ENCODE measurements around the gene A4GALT.

DNA sequence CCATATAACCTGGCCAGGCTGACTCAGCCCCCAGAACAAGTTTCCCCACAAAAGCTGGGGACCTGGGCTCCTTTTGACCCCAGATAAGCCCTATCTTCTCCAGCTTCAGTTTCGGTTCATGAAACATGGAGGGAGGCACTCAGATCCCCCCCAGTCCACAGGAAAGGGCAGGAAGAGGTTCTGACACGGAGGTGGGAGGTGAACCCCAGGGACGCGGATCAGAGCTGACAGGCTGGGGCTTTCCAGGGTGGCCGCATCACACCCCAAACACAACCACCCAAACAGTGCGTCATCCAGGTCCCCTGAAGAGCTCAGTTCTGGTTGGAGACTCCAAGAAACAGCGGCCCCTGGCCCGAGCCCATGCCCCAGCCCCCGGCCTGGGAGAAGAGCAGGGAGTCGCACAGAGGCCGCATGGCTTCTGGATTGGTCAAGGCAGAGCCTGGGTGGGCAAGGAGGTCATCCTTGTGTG is 44.3 kb upstream of the A4GALT start:
- TF ChIP-seq POLR2A (IDR thresholded peaks at IDR 0.05) (no peak), CTCF (IDR thresholded peaks at IDR 0.05) (no peak), POLR2AphosphoS5 (IDR thresholded peaks at IDR 0.05) (no peak)
